Gastroesophageal sphincter (tissue), 4 donors: ENCODE results near the gene HEXA. TPM values are rescaled to one million over a fixed set of nuclear protein-coding genes. Genes with fewer than 3 reads are reported as not detected.

Experiments used
- ATAC-seq: fragments of 150-250 bp; one replicate; pipeline ENCODE4 v1.9.1; 2016; ENCODE audit warnings: mild to moderate bottlenecking, moderate library complexity
- H3K27ac ChIP-seq, 4 donors: fragments of 200-600 bp; sonication (generic) in 3 of 4; 1 replicate in 3 of 4; 2 replicates in 1 of 4; pipeline ENCODE4 v1.5.1; 2016 to 2019
- H3K27me3 ChIP-seq: fragments of 200-600 bp; sonication (generic); one replicate; pipeline ENCODE4 v1.5.1; 2019
- H3K36me3 ChIP-seq, 2 donors: fragments of 200-600 bp; sonication (generic); one replicate each; pipeline ENCODE4 v1.5.1; 2019; ENCODE audit warnings: control low read depth in 1 of 2
- H3K4me1 ChIP-seq, 3 donors: fragments of 200-600 bp; sonication (generic); 1 replicate in 2 of 3; 2 replicates in 1 of 3; pipeline ENCODE4 v1.5.1; 2016 to 2019; ENCODE audit warnings: control low read depth in 2 of 3
- H3K4me3 ChIP-seq, 2 donors: fragments of 200-600 bp; sonication (generic); one replicate each; pipeline ENCODE4 v1.5.1; 2019; ENCODE audit warnings: mild to moderate bottlenecking in 1 of 2, moderate library complexity in 1 of 2
- H3K9me3 ChIP-seq, 3 donors: fragments of 200-600 bp; sonication (generic); one replicate each; pipeline ENCODE4 v1.5.1; 2017 to 2019; ENCODE audit warnings: control low read depth in 2 of 3
- CTCF ChIP-seq, 4 experiments: fragments of 200-600 bp in 2 of 4; fragments of 450-650 bp in 2 of 4; sonication (generic) in 1 of 4; IDR thresholded peaks; one replicate each; pipeline ENCODE4 v1.5.1; 2017 to 2019; ENCODE audit warnings: antibody characterized with exemption in 4 of 4, mild to moderate bottlenecking in 2 of 4, moderate library complexity in 2 of 4
- EP300 ChIP-seq: sonication (generic); formaldehyde crosslinking; IDR thresholded peaks from one replicate; pipeline ENCODE4 v1.6.1; 2017; ENCODE audit warnings: antibody characterized with exemption, mild to moderate bottlenecking
- POLR2A ChIP-seq, 2 donors: fragments of 450-650 bp; IDR thresholded peaks; one replicate each; pipeline ENCODE4 v1.6.1; 2017; ENCODE audit warnings: antibody characterized with exemption in 2 of 2, mild to moderate bottlenecking in 2 of 2, moderate library complexity in 1 of 2
- POLR2AphosphoS5 ChIP-seq: sonication (generic); formaldehyde crosslinking; IDR thresholded peaks from one replicate; pipeline ENCODE4 v1.6.1; 2017; ENCODE audit warnings: antibody characterized with exemption
- WGBS, 2 donors: methylation state at CpG; one replicate each; pipeline ENCODE4 v1.1.5; 2018; ENCODE audit warnings: low coverage in 1 of 2; 5-methylcytosine and 5-hydroxymethylcytosine counted together
- total RNA-seq, 4 donors: library from RNA; depleted of rRNA; stranded (reverse); fragments of >200 nt; gene quantifications; one replicate each; pipeline ENCODE4 v1.1.0, GENCODE V29; 2016

Gene HEXA
- total RNA-seq, 4 donors from 2014 or later, result 46.3 to 68.5 (median 60.9) TPM

DNA sequence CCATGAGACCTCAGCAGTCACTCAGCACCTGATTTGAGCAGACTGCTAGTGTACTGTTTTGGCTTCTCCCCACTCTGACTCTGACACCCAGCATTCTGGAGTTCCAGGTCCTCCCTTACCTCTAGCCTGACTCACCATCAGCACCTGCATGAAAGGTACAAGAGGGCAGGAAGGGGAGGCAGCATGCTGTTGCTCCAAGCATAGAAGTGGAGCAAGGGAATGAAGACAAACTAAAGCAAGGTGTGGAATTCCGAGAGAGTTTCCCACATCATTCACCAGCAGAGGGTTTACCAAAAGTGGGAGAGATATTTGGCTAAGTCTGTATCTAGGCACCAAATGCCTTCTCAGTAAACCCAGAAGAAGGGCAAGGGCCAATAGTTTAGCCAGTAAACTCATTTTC lies 21.3 kb downstream of the HEXA start:
- Histone ChIP-seq H3K4me3 (no peak overlapping the region), H3K9me3 (no peaks in the 10 kb centered on the region), H3K27ac (no peak overlapping the region), H3K36me3 (peaks cover 0 to 84% of the 10 kb centered on the region in 2 donors), H3K4me1 (peaks cover 0 to 5% (median 0%) of the 10 kb centered on the region in 3 donors), H3K27me3 (no peaks in the 10 kb centered on the region)
- TF ChIP-seq EP300 (no peak), POLR2A (IDR thresholded peaks at IDR 0.05) (no peak), CTCF (IDR thresholded peaks at IDR 0.05) (no peak), POLR2AphosphoS5 (no peak)
- WGBS, 2 donors, result 85 to 100% methylated on average over 1 of the region's 1 CpG
- ATAC-seq, result no peak

GRCh38 chr15:72353266-72353665 lies 22.5 kb downstream of the HEXA start:
- ATAC-seq, result no peak
- no peak for TF ChIP-seq POLR2AphosphoS5
- no peak for TF ChIP-seq POLR2A (IDR thresholded peaks at IDR 0.05)
- no peak for TF ChIP-seq EP300
- TF ChIP-seq CTCF (IDR thresholded peaks at IDR 0.05), result no peak
- Histone ChIP-seq H3K27ac (no peak overlapping the region), H3K36me3 (peaks cover 0 to 97% of the 10 kb centered on the region in 2 donors), H3K4me1 (no peaks in the 10 kb centered on the region), H3K4me3 (no peak overlapping the region), H3K9me3 (no peaks in the 10 kb centered on the region), H3K27me3 (no peaks in the 10 kb centered on the region)
- 100% methylated on average over 1 to 2 of the region's 2 CpGs for WGBS, 2 donors

- no peaks in the 10 kb centered on the region for H3K27me3 ChIP-seq
- ATAC-seq, result no peak
- TF ChIP-seq POLR2A (IDR thresholded peaks at IDR 0.05), result no peak
- peaks cover 0 to 99% of the 10 kb centered on the region in 2 donors for H3K36me3 ChIP-seq
- WGBS, 2 donors, result 83 to 88% methylated on average over 1 of the region's 3 CpGs
- H3K4me1 ChIP-seq, result no peaks in the 10 kb centered on the region
- H3K27ac ChIP-seq, result no peak overlapping the region
- H3K4me3 ChIP-seq, result no peak overlapping the region
- no peaks in the 10 kb centered on the region for H3K9me3 ChIP-seq
Observed at GRCh38 chr15:72345806-72346205, 30.0 kb downstream of the HEXA start.

- 63 to 83% methylated on average over 3 to 7 of the region's 7 CpGs for WGBS, 2 donors
- H3K4me1 ChIP-seq, result peaks cover 0 to 1% (median 0%) of the 10 kb centered on the region in 3 donors
- H3K36me3 ChIP-seq, result peaks cover 0 to 94% of the 10 kb centered on the region in 2 donors
- TF ChIP-seq POLR2A (IDR thresholded peaks at IDR 0.05) (no peak), POLR2AphosphoS5 (no peak), EP300 (no peak), CTCF (IDR thresholded peaks at IDR 0.05) (no peak)
- no peak overlapping the region for H3K4me3 ChIP-seq
- H3K27me3 ChIP-seq, result no peaks in the 10 kb centered on the region
- H3K27ac ChIP-seq, result no peak overlapping the region
- no peak for ATAC-seq
- no peaks in the 10 kb centered on the region for H3K9me3 ChIP-seq
Observed at GRCh38 chr15:72345280-72345679, 30.5 kb downstream of the HEXA start.

GRCh38 chr15:72344602-72345001 lies 31.2 kb downstream of the HEXA start:
- no peaks in the 10 kb centered on the region for H3K27me3 ChIP-seq
- no CpG with 5 or more reads among the region's 1 CpG for WGBS, 2 donors
- TF ChIP-seq POLR2AphosphoS5, result no peak
- no peak for TF ChIP-seq CTCF (IDR thresholded peaks at IDR 0.05)
- TF ChIP-seq POLR2A (IDR thresholded peaks at IDR 0.05), result no peak
- TF ChIP-seq EP300, result no peak
- H3K27ac ChIP-seq, result no peak overlapping the region
- H3K9me3 ChIP-seq, result no peaks in the 10 kb centered on the region
- no peak for ATAC-seq
- no peak overlapping the region for H3K4me3 ChIP-seq
- peaks cover 0 to 8% (median under 1%) of the 10 kb centered on the region in 3 donors for H3K4me1 ChIP-seq
- peaks cover 0 to 87% of the 10 kb centered on the region in 2 donors for H3K36me3 ChIP-seq
